Aorta (tissue), 5 donors: ENCODE measurements around the gene BICC1. TPM values are rescaled to one million over a fixed set of nuclear protein-coding genes. Genes with fewer than 3 reads are reported as not detected.

ENCODE experiments used
- ATAC-seq: fragments of 200-7000 bp; cut with Tn5 transposase; one replicate; pipeline ENCODE4 v1.9.1; 2022; ENCODE audit warnings: moderate library complexity; ENCODE audit not compliant: low FRiP score
- DNase-seq, 2 donors: peaks; one replicate each; pipeline ENCODE4 v3.0.0-alpha.2; 2020
- H3K27ac ChIP-seq, 2 donors: one replicate each; pipeline ENCODE4 v1.5.1; 2013; ENCODE audit warnings: low read length in 2 of 2, mild to moderate bottlenecking in 2 of 2, moderate library complexity in 2 of 2, control low read depth in 1 of 2, inconsistent platforms in 1 of 2, low read depth in 1 of 2
- H3K27me3 ChIP-seq, 2 donors: one replicate each; pipeline ENCODE4 v1.6.1; 2013; ENCODE audit warnings: control low read depth in 1 of 2, low read length in 1 of 2, mild to moderate bottlenecking in 1 of 2, moderate library complexity in 1 of 2; ENCODE audit not compliant: insufficient read depth in 2 of 2, control insufficient read depth in 1 of 2
- H3K36me3 ChIP-seq, 2 donors: one replicate each; pipeline ENCODE4 v1.6.1; 2013; ENCODE audit warnings: control low read depth in 1 of 2, low read length in 1 of 2, mild to moderate bottlenecking in 1 of 2; ENCODE audit not compliant: insufficient read depth in 2 of 2, control insufficient read depth in 1 of 2
- H3K4me1 ChIP-seq, 2 donors: one replicate each; pipeline ENCODE4 v1.6.1; 2013; ENCODE audit warnings: low read length in 2 of 2, control low read depth in 1 of 2, mild to moderate bottlenecking in 1 of 2, moderate library complexity in 1 of 2; ENCODE audit not compliant: insufficient read depth in 2 of 2, control insufficient read depth in 1 of 2
- H3K4me3 ChIP-seq, 2 donors: one replicate each; pipeline ENCODE4 v1.5.1; 2013; ENCODE audit warnings: low read length in 2 of 2, control low read depth in 1 of 2, mild to moderate bottlenecking in 1 of 2
- H3K9me3 ChIP-seq: one replicate; pipeline ENCODE4 v1.6.1; 2013; ENCODE audit warnings: mild to moderate bottlenecking, low read length; ENCODE audit not compliant: control insufficient read depth
- WGBS, 2 donors: extraction: QIAGEN DNeasy Blood & Tissue Kit; methylation state at CpG; one replicate each; pipeline ENCODE4 v1.1.7; 2013; 5-methylcytosine and 5-hydroxymethylcytosine counted together
- intact Hi-C, 2 donors: fragments of 100-400 bp; cut with DNase I; formaldehyde crosslinking; loops; one replicate each; pipeline versions ENCODE4 v1.14.2 to v1.15.0; 2022
- polyA plus RNA-seq, 2 donors: library from polyadenylated mRNA; stranded (reverse); fragments of 200-250 nt; gene quantifications; one replicate each; pipeline ENCODE4 v1.2.3, GENCODE V29; 2013
- total RNA-seq, 2 donors: library from RNA; stranded (reverse); fragmentation: NEBNext Ultra II Directional; extraction: Animal tissue kit (Norgen Biotek cat#: 25700); gene quantifications; one replicate each; pipeline ENCODE4 v1.2.1, GENCODE V29; 2021
- donor health status: healthy with polysubstance abuse.
- donor health status: Bipolar disorder and iron deficiency.
- donor health status: DM: no; HTN: no; CAD: no.
- donor health status: DM: no; HTN: no; CAD: no.
- donor health status: DM: yes; HTN: yes; CAD: no.

The BICC1 gene
- total and polyA plus RNA-seq, 4 donors = 3.8 to 46.8 (median 13.9) TPM

DNA sequence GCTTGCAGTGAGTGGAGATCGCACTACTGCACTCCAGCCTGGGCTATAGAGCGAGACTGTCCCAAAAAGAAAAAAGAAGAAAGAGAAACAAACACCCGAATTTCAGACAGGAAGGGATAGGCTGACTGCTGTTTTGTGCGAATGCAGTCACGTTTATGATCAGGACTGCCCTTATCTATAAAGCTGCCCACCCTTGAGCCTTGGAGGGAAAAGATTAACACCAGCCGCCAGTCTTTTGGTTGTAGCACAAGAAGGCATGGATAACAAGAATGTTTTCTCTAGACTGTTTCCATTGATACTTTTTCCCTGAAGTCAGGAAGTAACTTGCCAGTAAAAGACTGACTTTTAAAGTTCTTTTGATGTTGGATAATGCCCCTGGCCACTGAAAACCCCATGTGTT, 314.0 kb downstream of the BICC1 start:
- ATAC-seq = no peak
- intact Hi-C loops = no loop called here
- Histone ChIP-seq H3K36me3 (no peaks in the 10 kb centered on the region), H3K9me3 (no peaks in the 10 kb centered on the region), H3K27ac (no peak overlapping the region), H3K4me1 (no peaks in the 10 kb centered on the region), H3K4me3 (no peak overlapping the region), H3K27me3 (no peaks in the 10 kb centered on the region)
- DNase-seq = no peak
- WGBS, 2 donors = 62 to 68% methylated on average over 6 of the region's 6 CpGs

DNA sequence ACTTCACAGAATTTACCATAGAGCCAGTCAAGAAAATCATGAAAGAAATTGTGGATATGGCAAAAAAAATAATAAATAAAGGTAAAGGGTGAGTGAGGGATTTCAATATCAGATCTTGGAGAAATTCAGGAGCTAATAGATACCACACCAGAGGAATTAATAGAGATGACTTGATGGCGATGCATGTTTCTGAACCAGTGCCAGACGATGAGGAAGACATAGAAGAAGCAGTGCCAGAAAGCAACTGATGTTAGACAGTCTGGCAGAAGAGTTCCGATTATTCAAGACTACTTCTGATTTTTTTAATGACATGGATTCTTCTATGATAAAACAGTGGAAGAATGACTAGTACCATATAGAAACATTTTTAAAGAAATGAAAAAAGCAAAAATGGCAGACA, 314.7 kb downstream of the BICC1 start:
- 97% methylated on average over 3 of the region's 3 CpGs for WGBS, 2 donors
- no peak overlapping the region for H3K27ac ChIP-seq
- intact Hi-C loops = no loop called here
- H3K4me3 ChIP-seq = no peak overlapping the region
- no peaks in the 10 kb centered on the region for H3K27me3 ChIP-seq
- ATAC-seq = no peak
- H3K4me1 ChIP-seq = no peaks in the 10 kb centered on the region
- H3K36me3 ChIP-seq = no peaks in the 10 kb centered on the region
- H3K9me3 ChIP-seq = no peaks in the 10 kb centered on the region
- DNase-seq = no peak

- no peak for DNase-seq
- no peak overlapping the region for H3K4me3 ChIP-seq
- H3K4me1 ChIP-seq = no peaks in the 10 kb centered on the region
- no peak overlapping the region for H3K27ac ChIP-seq
- no peaks in the 10 kb centered on the region for H3K36me3 ChIP-seq
- 94 to 95% methylated on average over 5 of the region's 5 CpGs for WGBS, 2 donors
- intact Hi-C loops = no loop called here
- H3K27me3 ChIP-seq = no peaks in the 10 kb centered on the region
- no peak for ATAC-seq
- H3K9me3 ChIP-seq = no peaks in the 10 kb centered on the region
These were observed 317.2 kb downstream of the BICC1 start for GRCh38 chr10:58829839-58830238.

DNA sequence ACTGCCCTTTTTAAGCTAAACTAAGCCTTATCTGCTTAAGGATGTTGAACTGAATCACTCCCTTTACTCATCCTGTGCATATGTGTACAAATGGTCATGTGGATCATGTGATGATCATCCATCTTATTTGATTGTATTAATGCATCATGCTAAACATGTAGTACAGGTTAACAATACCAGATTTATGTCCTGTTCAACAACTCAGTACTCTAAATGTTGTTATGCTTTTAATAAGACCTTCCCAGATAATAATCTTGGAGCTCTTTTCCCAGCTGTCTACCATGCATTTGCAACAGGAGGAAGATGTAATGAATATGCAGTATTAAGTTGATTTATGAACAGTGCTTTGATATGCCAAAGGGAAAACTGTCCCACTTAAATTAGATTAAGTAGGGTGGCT, 318.0 kb downstream of the BICC1 start:
- Histone ChIP-seq H3K4me3 (no peak overlapping the region), H3K27me3 (no peaks in the 10 kb centered on the region), H3K9me3 (no peaks in the 10 kb centered on the region), H3K36me3 (no peaks in the 10 kb centered on the region), H3K27ac (no peak overlapping the region), H3K4me1 (no peaks in the 10 kb centered on the region)
- ATAC-seq = no peak
- intact Hi-C loops = no loop called here
- DNase-seq = no peak

DNA sequence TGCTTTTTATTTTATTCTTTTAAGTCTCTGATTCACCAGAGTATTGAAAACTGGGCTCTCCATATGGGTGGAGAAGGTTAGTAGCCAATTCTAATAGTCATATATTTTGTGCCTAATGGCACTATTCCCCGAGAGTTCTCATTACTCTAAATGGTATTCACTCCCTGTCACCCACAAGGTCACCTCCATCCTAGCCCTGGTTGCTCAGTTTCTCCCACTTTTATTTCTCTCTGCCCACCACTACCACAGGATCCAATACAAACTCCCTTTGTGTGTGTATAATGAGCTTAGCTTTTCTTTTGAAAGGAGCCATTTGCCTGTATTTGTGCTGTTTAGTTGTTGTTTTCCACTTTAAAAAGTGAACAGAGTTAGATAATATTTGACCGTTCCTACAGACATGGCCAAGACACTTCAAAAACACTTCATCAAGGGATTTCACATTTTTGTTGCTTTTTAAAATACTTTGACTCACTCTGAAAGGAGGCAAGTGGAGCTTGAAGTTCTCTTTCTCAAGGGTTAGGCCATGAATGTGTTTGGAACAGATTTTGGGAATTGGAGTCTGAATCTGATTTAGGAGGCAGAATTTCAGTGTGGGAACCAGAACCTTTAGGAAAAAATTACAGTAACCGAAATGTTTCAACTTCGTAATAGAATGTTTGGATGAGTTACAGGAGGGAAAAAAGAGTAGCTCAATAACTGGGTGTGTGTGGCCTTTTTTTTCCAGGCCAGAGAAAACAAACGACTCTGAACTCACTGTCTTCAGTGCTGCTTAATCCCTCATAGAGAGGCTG, 321.3 kb downstream of the BICC1 start:
- Histone ChIP-seq H3K4me3 (no peak overlapping the region), H3K4me1 (no peaks in the 10 kb centered on the region), H3K36me3 (no peaks in the 10 kb centered on the region), H3K27me3 (no peaks in the 10 kb centered on the region), H3K27ac (no peak overlapping the region), H3K9me3 (no peaks in the 10 kb centered on the region)
- ATAC-seq = peak; percentile 64
- intact Hi-C loops = no loop called here
- 27 to 33% methylated on average over 5 of the region's 5 CpGs for WGBS, 2 donors
- DNase-seq = no peak

- intact Hi-C loops = no loop called here
These were observed 323.6 kb downstream of the BICC1 start for GRCh38 chr10:58836176-58836700.

GRCh38 chr10:58836991-58837575, 324.4 kb downstream of the BICC1 start:
- intact Hi-C loops = no loop called here

More at GRCh38 chr10:58836176-58836700, 323.6 kb downstream of the BICC1 start:
- Histone ChIP-seq H3K4me3 (no peak overlapping the region), H3K4me1 (no peaks in the 10 kb centered on the region), H3K27me3 (no peaks in the 10 kb centered on the region), H3K27ac (no peak overlapping the region), H3K9me3 (peaks cover 2% of the 10 kb centered on the region), H3K36me3 (no peaks in the 10 kb centered on the region)
- 93 to 95% methylated on average over 3 of the region's 3 CpGs for WGBS, 2 donors
- no peak for DNase-seq
- no peak for ATAC-seq

GRCh38 chr10:58837826-58838225, 325.2 kb downstream of the BICC1 start:
- no peak overlapping the region for H3K4me3 ChIP-seq
- intact Hi-C loops = no loop called here
- H3K36me3 ChIP-seq = no peaks in the 10 kb centered on the region
- no peaks in the 10 kb centered on the region for H3K4me1 ChIP-seq
- H3K9me3 ChIP-seq = peaks cover 2% of the 10 kb centered on the region
- DNase-seq = no peak
- no peak for ATAC-seq
- WGBS, 2 donors = 72 to 81% methylated on average over 2 of the region's 2 CpGs
- no peak overlapping the region for H3K27ac ChIP-seq
- H3K27me3 ChIP-seq = no peaks in the 10 kb centered on the region

More at GRCh38 chr10:58836991-58837575, 324.4 kb downstream of the BICC1 start:
- no peak for ATAC-seq
- no peak for DNase-seq
- Histone ChIP-seq H3K27ac (no peak overlapping the region), H3K36me3 (no peaks in the 10 kb centered on the region), H3K4me1 (no peaks in the 10 kb centered on the region), H3K27me3 (no peaks in the 10 kb centered on the region), H3K9me3 (peaks cover 2% of the 10 kb centered on the region), H3K4me3 (no peak overlapping the region)
- 93% methylated on average over 8 of the region's 8 CpGs for WGBS, 2 donors
